HCT116 (cell line): ENCODE data around the gene FFAR4.

ENCODE experiments used
- POLR2A ChIP-seq: IDR thresholded peaks from 2 replicates; pipeline ENCODE4 v1.7.0; 2011; ENCODE audit warnings: borderline replicate concordance; ENCODE audit not compliant: insufficient read depth, insufficient read length; ENCODE audit errors: extremely low read depth
- ZNF274 ChIP-seq: fragments of 200-500 bp; sonication (Bioruptor generic); IDR thresholded peaks from 2 replicates; pipeline ENCODE4 v1.6.1; 2014; ENCODE audit warnings: mild to moderate bottlenecking, low read depth, low read length, inconsistent platforms
- TF ChIP-seq, protein P1 (sequence below), 3 experiments: fragments of 200-600 bp in 1 of 3; sonication (generic) in 1 of 3; IDR thresholded peaks in 2 of 3; conservative IDR thresholded peaks in 1 of 3; 2 replicates each; pipeline ENCODE4 v1.5.1; 2012 to 2017; ENCODE audit warnings: low read depth in 2 of 3, low read length in 2 of 3, antibody characterized with exemption in 1 of 3, borderline replicate concordance in 1 of 3, control low read depth in 1 of 3, mild to moderate bottlenecking in 1 of 3, mixed read lengths in 1 of 3, mixed run types in 1 of 3, moderate library complexity in 1 of 3; ENCODE audit not compliant: insufficient read depth in 1 of 3
- TF ChIP-seq, protein P2 (sequence below): IDR thresholded peaks from 2 replicates; pipeline ENCODE4 v1.6.1; 2012

- no peak for TF ChIP-seq ZNF274
- TF ChIP-seq, protein P1, sequence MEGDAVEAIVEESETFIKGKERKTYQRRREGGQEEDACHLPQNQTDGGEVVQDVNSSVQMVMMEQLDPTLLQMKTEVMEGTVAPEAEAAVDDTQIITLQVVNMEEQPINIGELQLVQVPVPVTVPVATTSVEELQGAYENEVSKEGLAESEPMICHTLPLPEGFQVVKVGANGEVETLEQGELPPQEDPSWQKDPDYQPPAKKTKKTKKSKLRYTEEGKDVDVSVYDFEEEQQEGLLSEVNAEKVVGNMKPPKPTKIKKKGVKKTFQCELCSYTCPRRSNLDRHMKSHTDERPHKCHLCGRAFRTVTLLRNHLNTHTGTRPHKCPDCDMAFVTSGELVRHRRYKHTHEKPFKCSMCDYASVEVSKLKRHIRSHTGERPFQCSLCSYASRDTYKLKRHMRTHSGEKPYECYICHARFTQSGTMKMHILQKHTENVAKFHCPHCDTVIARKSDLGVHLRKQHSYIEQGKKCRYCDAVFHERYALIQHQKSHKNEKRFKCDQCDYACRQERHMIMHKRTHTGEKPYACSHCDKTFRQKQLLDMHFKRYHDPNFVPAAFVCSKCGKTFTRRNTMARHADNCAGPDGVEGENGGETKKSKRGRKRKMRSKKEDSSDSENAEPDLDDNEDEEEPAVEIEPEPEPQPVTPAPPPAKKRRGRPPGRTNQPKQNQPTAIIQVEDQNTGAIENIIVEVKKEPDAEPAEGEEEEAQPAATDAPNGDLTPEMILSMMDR (IDR thresholded peaks at IDR 0.05 in 2 of 3, conservative IDR thresholded peaks at IDR 0.05 in 1 of 3; ENCODE audit: borderline replicate concordance in 1 of 3, insufficient read depth in 1 of 3, low read depth in 2 of 3, low read length in 2 of 3): no peak
- TF ChIP-seq POLR2A: no peak
- TF ChIP-seq, protein P2, sequence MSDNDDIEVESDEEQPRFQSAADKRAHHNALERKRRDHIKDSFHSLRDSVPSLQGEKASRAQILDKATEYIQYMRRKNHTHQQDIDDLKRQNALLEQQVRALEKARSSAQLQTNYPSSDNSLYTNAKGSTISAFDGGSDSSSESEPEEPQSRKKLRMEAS: no peak
Measured at GRCh38 chr10:93548376-93549071, 17.9 kb upstream of the FFAR4 start.
